ENCODE data around the gene PEX14.

Gene PEX14

DNA sequence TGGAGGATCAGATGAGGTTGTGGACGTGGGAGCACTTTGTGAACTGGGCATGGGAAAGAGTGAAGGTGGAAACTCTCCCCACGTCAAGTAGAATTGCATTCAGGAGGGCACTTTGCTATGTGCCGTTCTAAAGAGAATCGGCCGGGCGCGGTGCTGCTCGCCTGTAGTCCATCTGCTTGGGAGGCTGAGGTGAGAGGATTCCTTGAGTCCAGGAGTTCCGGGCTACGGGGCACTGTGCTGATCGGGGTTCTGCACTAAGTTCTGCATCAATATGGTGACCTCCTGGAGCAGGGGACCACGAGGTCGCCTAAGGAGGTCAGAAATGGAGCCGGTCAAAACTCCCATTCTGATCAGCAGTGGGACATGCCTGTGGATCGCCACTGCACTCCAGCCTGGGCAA lies 141.9 kb downstream of the PEX14 start:
- TF ChIP-seq POLR2A (IDR thresholded peaks at IDR 0.05; ENCODE audit: low read depth, low read length) = no peak
- no peak for DNase-seq (ENCODE audit: insufficient read length, low spot score)
- FAIRE-seq = no peak

DNA sequence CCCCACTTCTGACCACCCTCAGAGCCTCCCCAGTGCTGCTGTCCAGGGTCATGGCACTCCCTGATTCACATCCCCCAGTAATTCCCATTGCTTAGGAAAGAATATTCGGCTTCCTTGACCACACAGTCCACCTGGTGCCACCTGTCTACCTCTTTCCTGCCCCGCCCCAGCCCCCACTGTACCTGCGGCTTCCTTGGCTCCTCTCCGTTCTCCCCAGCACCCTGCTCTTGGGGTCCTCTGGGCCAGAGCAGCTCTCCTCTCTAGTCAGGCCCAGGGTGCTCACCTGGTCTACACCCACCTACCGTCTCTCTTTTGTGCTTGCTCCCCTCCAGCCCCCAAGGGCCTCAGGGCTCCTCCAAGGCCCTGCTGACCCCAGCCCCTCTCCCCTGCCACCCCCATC lies 142.6 kb downstream of the PEX14 start:
- DNase-seq (ENCODE audit: insufficient read length, low spot score) = no peak
- TF ChIP-seq POLR2A (IDR thresholded peaks at IDR 0.05; ENCODE audit: low read depth, low read length) = no peak
- no peak for FAIRE-seq

DNA sequence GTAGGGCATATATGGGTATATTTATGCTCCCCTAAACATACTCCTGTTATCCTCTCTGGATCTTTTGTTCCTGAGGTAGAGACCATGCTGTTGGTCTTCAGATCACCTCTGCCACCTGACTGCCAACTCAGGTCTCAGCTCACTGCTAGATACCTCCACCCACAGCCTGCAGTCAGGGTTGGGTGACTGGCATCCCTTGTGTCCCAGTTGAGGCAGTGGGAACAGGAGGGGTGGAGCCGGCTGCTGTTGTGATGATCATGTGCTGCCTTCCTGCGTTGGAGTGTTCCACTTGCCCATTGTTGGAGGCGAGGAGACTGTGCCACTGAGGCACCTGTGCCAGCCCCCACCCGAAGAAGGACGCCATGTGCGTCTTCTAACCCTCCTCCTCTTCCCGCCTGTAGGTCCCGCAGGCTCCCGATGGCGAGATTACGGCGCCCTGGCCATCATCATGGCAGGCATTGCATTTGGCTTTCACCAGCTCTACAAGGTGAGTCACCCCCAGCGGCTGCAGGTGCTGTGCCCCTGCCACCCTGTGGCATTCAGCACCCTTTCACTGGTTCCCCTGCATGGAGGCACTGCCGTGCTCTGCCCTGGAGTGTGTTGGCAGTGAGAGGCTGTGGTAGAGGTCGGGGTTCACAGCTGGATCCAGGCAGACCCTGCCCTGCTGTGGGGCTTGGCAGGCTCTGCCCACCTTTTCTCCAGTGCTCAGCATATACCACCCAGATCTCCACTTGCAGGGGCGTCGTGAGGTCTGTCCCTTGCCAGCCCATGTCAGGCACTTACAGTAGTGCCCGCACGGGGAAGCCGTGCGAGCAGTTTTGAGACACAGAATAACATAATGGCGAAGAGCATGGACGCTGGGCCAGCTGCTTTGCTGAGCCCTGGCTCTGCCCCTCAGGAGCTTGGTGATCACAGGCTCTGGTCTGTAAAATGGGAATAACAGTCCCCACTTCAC lies 143.5 kb downstream of the PEX14 start:
- no peak for TF ChIP-seq POLR2A (IDR thresholded peaks at IDR 0.05; ENCODE audit: low read depth, low read length)
- DNase-seq (ENCODE audit: insufficient read length, low spot score) = no peak
- no peak for FAIRE-seq

GRCh38 chr1:10620776-10621175 lies 146.0 kb downstream of the PEX14 start:
- no peak for TF ChIP-seq POLR2A (IDR thresholded peaks at IDR 0.05; ENCODE audit: low read depth, low read length)
- FAIRE-seq = no peak

GRCh38 chr1:10621906-10622305 lies 147.2 kb downstream of the PEX14 start:
- DNase-seq (ENCODE audit: insufficient read length, low spot score) (no peak), FAIRE-seq (no peak)
- TF ChIP-seq POLR2A (IDR thresholded peaks at IDR 0.05; ENCODE audit: low read depth, low read length) = no peak

More at GRCh38 chr1:10620776-10621175, 146.0 kb downstream of the PEX14 start:
- DNase-seq (ENCODE audit: insufficient read length, low spot score) = no peak

DNA sequence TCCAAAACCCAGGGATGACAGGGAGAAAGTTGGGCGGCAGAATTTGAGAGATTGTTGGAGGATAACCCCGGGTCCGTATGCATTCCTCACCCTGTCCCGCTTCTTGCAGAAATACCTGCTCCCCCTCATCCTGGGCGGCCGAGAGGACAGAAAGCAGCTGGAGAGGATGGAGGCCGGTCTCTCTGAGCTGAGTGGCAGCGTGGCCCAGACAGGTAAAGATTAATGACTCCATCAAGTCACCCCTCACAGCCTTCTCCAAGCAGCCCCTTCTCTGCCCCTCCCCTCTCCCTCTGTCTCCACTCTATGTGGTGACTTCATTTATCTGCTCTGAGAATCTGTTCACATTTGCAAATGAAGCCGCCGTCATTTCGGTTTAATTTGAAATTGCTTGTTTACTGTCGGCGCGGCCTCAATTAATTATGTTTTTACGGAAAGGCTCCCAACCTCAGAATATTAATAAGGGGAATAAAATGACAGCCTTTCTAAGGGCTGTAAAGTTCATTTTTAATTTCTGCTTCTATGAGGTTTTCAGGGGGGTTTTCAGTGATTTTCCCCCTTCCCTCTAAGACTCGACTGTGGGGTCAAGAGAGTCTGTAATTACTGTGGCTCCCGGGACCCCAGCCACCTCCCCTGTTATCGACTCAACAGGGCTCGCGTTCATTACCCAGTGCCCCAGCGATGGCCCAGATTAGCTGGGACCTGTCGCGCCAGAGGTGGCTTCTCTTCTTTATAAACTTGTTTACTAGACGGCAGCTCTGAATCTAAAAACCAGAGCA lies 148.3 kb downstream of the PEX14 start:
- no peak for DNase-seq (ENCODE audit: insufficient read length, low spot score)
- no peak for TF ChIP-seq POLR2A (IDR thresholded peaks at IDR 0.05; ENCODE audit: low read depth, low read length)
- no peak for FAIRE-seq

DNA sequence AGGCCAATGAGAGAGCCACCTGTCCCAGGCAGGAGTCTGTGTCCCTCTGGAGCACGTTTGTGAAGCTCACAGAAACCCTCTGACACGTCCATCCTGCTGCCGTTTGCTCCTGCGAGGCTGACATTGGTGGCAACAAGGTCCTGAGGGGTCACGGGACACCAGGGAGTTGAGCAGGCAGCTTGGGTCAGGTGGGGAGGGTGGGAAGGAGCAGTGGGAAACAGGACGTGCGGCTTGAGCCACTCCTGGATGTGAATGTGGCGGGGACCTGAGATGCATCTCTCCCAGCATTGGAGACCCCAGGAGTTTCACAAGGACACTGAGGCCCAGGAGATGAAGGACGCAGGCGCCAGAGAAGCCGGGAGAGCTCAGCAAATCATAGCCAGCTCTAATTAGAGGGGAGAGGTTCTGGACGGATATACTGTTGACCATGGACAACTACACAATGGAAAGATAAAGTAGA lies 149.0 kb downstream of the PEX14 start:
- no peak for FAIRE-seq
- no peak for DNase-seq (ENCODE audit: insufficient read length, low spot score)

GRCh38 chr1:10624256-10625050 lies 149.7 kb downstream of the PEX14 start:
- DNase-seq (ENCODE audit: insufficient read length, low spot score) = no peak
- no peak for TF ChIP-seq POLR2A (IDR thresholded peaks at IDR 0.05; ENCODE audit: low read depth, low read length)
- FAIRE-seq = no peak

More for the DNA sequence above, 149.0 kb downstream of the PEX14 start:
- TF ChIP-seq POLR2A (IDR thresholded peaks at IDR 0.05; ENCODE audit: low read depth, low read length) = no peak

DNA sequence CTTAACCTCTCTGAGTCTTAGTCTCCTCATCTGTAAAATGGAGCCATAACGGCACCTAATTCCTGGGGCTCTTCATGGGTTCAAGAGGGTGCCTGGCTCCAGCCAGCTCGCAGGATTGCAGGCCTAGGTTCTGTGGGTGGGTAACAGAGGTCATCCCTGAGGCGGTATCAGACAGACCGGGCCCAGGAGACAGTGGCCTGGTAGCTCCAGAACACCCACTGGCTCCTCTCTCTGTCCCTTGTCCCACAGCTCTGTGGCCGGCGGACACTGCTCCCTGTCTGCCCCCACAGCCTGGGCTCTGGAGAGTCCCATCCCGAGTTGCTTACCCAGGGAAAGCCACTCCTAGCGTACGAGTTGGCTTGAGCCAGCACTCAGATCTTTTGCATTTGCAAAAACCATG lies 150.3 kb downstream of the PEX14 start:
- FAIRE-seq = no peak

GRCh38 chr1:10625554-10625953 lies 150.8 kb downstream of the PEX14 start:
- DNase-seq (ENCODE audit: insufficient read length, low spot score) (no peak), FAIRE-seq (no peak)
- no peak for TF ChIP-seq POLR2A (IDR thresholded peaks at IDR 0.05; ENCODE audit: low read depth, low read length)

More for the DNA sequence above, 150.3 kb downstream of the PEX14 start:
- no peak for TF ChIP-seq POLR2A (IDR thresholded peaks at IDR 0.05; ENCODE audit: low read depth, low read length)
- no peak for DNase-seq (ENCODE audit: insufficient read length, low spot score)

DNA sequence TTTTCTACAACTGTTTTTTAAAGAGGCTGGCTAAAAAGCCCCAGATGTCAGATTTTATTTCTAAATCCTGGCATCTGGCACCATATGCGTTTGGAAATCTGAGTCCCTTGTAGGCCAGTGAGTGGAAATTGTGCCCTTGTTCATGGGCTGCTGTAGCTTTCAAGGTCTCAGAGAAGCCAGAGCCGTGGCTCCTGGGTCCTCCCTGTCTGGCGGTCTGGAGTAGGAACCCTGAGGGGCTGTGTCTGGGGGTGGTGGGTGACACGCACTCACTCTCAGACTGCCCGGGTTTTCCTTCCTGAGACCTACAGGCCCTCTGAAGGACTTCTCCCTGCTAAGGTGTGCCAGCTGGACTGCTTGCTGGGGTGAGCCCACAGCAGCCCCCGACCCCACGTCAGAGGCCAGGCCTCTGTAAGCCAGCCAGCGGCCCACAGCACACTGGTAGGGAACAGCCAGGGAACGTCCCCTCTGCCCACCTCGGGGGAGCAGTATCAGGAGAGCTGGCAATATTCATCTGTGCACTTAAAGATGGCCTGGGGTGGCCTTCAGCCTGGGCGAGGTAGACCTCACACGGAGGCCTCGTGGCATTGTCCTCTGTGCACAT lies 151.5 kb downstream of the PEX14 start:
- no peak for FAIRE-seq
- no peak for DNase-seq (ENCODE audit: insufficient read length, low spot score)

DNA sequence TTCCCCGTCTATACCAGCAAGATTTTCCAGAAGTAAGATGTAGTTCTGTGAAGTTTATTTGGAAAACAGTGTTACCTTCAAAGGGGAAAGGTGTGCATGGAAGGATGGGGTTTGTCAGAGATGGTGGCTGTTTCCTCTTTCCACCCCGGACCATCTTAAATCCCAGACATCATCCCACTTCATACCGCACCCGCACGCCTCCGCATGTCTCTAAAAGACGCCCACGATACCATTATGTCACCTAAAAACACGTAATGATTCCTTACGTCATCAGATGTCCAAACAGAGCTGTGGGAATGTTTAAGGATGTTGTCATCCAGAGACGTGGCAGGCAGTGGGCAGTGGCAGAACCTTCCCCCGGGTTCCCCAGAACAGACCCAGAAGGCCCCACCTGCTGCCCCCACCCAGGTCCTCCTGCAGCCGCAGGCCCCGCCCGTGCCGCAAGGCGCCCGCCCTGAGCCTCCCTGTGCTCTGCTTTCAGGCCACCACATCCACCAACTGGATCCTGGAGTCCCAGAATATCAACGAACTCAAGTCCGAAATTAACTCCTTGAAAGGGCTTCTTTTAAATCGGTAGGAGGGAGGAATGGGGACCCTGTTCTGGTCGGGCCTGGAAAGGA lies 152.2 kb downstream of the PEX14 start:
- DNase-seq (ENCODE audit: insufficient read length, low spot score) = no peak
- FAIRE-seq = no peak
- TF ChIP-seq POLR2A (IDR thresholded peaks at IDR 0.05; ENCODE audit: low read depth, low read length) = no peak

More for the DNA sequence above, 151.5 kb downstream of the PEX14 start:
- no peak for TF ChIP-seq POLR2A (IDR thresholded peaks at IDR 0.05; ENCODE audit: low read depth, low read length)

DNA sequence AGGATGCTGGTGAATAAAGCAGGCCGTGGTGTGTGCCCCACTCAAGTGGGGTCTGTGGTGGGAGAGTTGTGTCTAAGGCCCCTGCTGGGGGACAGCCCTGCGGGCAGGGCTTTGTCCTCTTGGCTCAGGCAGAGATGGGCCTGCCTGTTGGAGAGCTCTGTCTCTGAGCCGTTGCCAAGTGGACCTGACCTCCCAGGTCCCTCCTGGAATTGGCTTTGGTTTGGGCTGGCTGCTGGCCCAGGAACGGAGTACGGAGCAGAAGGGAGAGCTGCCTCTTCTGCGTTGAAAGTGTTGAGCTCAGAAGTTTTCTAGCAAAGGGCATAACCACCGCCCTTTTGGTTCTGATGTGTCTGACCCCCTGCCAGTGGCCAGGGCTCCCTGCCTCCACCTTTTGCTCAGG lies 153.9 kb downstream of the PEX14 start:
- TF ChIP-seq POLR2A (IDR thresholded peaks at IDR 0.05; ENCODE audit: low read depth, low read length) = no peak
- no peak for DNase-seq (ENCODE audit: insufficient read length, low spot score)
- FAIRE-seq = no peak

All from H54 (cell line).